GM18508 (cell line): Measurements from ENCODE around the gene FRS3.
"Not testable (repeated sequence)": the region's sequence is repeated elsewhere in the genome, so short reads cannot be mapped to it uniquely, and the experiment has no call there.

Experiments
- ATAC-seq: cut with Tn5 transposase; IDR thresholded peaks from one replicate; pipeline ENCODE4 v1.9.1; 2021; ENCODE audit warnings: moderate number of reproducible peaks; ENCODE audit not compliant: insufficient read depth, unreplicated experiment

The FRS3 gene

DNA sequence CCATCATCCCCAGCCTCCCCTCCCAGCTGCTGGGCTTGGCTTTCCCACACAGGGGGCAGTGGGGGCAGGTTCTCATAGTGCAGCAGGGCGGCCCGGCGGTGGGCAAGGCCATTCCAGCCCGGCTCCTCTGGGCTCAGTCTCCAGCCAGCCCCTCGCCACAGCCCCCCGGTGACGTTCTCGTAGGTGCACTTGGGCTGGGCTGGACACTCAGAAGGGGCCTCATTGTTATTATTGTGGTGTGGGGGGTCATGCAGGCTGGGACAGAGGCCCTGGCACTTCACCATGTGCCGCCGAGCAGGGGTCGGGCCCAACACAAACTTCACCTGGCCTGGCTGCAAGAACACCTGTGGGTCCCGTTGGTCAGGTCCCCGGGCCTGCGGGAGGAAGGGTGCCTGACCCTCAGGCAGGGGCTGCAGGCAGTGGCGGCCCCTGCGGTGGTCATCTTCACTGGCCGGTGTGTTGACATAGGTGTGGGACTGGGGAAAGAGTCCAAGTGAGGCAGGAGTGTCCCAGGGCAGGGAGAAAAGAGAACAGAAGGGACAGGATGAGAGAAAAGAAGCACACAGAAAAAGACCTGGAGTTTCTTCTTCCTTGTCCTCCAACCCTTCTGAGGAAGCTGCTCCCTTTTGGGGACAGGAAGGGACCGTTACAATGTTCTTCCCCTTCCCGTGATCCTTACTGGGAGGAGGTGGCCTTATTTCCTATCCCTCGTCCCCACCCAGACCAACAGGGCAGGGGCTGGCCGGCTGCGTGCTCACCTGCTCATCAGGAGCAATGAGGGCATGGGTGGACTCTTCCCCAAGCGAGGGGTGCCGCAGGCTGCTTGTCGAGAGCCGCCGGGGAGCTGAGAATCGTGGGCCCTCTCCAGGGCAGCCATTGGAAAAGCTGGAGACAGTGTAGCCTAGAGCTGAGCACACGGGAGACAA is 8.4 kb downstream of the FRS3 start:
- ATAC-seq, result no peak

- no peak for ATAC-seq
These were observed 9.2 kb downstream of the FRS3 start for GRCh38 chr6:41770381-41771057.

GRCh38 chr6:41769376-41769775 is 10.3 kb downstream of the FRS3 start:
- ATAC-seq, result no peak

DNA sequence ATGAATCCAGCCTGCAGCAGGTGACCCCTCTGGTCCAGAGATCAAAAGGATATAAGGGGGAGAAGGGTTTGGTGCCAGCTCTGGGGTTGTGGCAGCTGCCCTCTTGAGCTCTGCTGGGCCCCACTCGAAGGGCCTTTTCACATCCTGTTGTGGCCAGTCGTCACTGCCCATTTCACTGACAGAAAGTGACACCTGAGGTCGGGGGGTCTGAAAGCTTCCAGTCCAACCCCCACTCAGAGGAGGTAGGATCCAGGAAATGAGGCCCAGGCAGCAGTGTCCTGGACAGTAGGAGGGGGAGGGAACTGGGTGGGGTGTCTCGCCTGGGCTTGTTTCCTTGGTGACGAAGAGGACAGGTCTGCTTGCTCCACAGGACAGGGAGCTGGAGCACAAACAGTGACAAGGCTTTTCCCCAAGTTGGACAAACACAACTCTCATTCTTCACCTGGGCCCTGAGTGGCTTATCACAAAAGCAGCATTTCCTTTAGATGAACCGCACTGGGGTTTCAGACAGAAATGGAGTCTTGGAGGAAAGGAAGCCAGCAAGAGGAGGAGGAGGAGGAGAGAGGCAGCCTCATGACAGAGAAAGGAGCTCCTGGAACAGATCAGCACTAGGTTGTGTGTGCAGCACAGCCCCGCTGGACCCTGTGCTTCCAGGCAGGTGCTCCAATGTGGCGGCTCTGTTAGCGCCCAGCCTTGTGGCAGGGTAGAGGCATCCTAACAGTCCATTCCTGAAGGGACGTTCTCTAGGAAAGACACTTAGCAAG is 11.0 kb downstream of the FRS3 start:
- ATAC-seq, result no peak

DNA sequence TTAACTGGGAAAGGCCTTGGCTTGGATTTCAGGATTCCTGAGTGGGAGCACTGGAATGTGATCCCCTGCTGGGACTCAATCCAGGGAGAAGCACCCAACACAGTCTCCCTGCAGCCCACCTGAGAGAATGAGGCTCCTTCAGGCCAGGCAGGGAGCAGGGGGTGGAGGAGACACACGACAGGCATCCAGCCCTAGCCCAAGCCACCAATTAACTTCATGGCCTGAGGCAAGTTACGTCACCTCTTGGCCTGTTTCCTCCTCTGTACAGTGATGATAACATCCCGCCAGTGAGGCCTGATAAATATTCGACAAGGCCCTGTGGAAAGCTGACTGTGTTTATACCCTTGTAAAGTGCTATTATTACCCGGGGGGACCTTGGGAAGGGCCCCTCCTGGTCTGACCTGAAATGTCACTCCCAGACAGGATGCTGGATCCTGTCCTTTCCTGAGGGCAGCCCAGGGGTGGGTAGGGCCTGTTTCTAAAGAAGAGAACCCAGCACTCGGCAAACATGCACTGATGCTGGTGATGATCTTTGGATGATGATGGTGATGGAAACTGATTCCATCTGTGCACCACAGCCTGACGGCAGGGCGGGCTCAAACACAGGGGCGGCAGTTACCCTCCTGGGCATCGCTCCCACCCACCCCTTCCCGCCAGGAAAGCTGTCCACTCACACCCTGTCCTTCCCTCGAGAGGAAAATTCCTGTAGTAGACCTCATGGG is 12.4 kb downstream of the FRS3 start:
- no peak for ATAC-seq

- not testable (repeated sequence) for ATAC-seq
These were observed 13.5 kb downstream of the FRS3 start for GRCh38 chr6:41766043-41766664.

DNA sequence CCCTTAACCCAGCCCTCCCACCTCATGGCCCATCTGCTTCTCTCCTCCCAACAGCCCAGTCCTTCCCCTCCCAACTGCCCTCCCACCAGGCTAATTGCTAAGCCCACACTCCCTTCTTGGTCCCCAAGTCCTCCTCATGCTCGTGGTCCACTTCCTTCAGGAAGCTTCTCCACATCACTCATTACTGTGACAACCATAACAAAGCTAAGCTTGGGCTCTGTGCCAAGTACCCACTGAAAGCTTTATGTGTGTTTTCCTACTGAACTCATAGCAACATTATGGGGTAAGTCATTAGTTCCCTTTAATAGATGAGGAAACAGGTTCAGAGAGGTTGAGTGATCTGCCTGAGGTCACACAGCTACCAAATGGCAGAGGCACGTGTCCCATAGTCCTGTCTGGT is 16.2 kb downstream of the FRS3 start:
- ATAC-seq, result no peak

GRCh38 chr6:41759905-41760579 is 19.7 kb downstream of the FRS3 start:
- no peak for ATAC-seq

GRCh38 chr6:41759106-41759904 is 20.4 kb downstream of the FRS3 start:
- no peak for ATAC-seq

- no peak for ATAC-seq
These were observed 21.1 kb downstream of the FRS3 start for GRCh38 chr6:41758641-41759035.

- no peak for ATAC-seq
These were observed 21.6 kb downstream of the FRS3 start for GRCh38 chr6:41757931-41758640.

DNA sequence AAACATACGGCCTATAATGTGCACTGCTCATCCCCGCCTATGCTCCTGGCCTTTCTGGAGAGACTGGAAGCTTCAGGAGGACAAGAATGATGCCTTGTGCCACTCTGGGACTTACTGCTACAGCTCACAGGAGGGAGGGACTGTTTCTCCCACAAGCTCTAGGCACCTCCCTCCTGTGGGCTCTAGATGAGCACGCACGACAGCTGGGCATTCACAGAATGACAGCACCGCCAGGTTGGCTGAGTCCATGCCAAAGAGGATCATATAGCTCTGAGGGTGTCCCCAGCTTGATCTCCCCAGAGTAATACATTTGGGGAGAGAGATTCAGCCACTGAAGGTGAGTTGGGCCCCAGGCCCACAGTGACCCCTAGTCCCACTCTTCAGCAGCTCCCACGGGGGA is 22.4 kb downstream of the FRS3 start:
- ATAC-seq, result no peak

GRCh38 chr6:41756354-41756753 is 23.3 kb downstream of the FRS3 start:
- no peak for ATAC-seq

DNA sequence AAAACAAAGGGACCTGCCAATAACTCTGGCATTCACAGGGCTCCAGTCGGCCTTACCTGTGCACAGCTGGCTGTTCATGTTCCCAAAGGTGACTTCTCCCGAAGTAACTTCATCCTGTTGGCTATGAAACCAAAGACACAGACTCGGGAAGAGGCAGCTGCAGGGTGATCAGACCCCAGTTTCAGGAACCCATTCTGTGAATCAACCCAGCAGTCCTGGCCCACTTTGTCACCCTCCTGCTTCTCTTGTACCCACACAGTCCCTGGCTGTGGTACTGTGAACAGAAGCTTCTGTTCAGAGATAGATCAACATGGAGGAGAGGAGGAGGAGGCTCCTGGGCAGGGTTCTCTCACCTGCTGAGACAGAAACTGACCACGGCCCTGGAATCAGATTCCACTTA is 23.8 kb downstream of the FRS3 start:
- ATAC-seq, result no peak

GRCh38 chr6:41750374-41750773 is 29.3 kb downstream of the FRS3 start:
- no peak for ATAC-seq

DNA sequence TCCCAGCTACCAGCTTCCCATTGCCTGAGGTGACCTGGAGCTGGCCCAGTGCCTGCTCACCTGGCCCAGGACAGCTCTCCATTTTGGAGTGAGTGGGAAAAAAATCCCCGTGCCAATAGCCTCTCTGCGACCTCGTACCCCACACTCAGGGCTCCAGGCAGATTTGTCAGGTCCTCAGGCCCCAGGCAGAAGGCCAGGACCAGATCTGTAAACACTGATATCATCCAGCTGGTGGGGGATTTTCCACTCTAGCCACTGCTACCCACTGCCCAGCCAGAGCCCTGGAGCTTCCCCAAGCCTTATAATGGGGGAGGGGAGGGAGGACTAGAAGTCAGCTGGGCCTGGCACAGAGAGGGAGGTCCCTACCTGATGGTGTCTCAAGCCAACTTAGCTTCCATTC is 31.2 kb downstream of the FRS3 start:
- ATAC-seq, result no peak

GRCh38 chr6:41748102-41748477 is 31.6 kb downstream of the FRS3 start:
- no peak for ATAC-seq
